H9 (cell line): ENCODE data around the gene UBASH3A. TPM values are rescaled to one million over a fixed set of nuclear protein-coding genes. Genes with fewer than 3 reads are reported as not detected.
A peak's percentile ranks its signal among the peaks of the same experiment; 100 is the strongest.

Experiments used
- DNase-seq: peaks from one replicate; pipeline ENCODE4 v3.0.0-alpha.2; 2017
- H2AFZ ChIP-seq: one replicate; pipeline ENCODE4 v1.6.1; 2013; ENCODE audit warnings: mild to moderate bottlenecking, low read length, control low read depth, moderate library complexity
- H2AK5ac ChIP-seq: 2 replicates; pipeline ENCODE4 v1.6.1; 2013; ENCODE audit warnings: low read length, control low read depth, mixed read lengths; ENCODE audit not compliant: insufficient read length
- H2BK120ac ChIP-seq: one replicate; pipeline ENCODE4 v1.6.1; 2013; ENCODE audit warnings: low read depth, mild to moderate bottlenecking, low read length, control low read depth, inconsistent platforms; ENCODE audit not compliant: poor library complexity, severe bottlenecking
- H2BK12ac ChIP-seq: 2 replicates; pipeline ENCODE4 v1.6.1; 2013; ENCODE audit warnings: low read length, control low read depth, mixed read lengths, low read depth; ENCODE audit not compliant: insufficient read length
- H2BK15ac ChIP-seq: 2 replicates; pipeline ENCODE4 v1.6.1; 2013; ENCODE audit warnings: low read depth, low read length, control low read depth
- H2BK20ac ChIP-seq: one replicate; pipeline ENCODE4 v1.6.1; 2013; ENCODE audit warnings: low read depth, mild to moderate bottlenecking, low read length, control low read depth, inconsistent platforms; ENCODE audit not compliant: poor library complexity, severe bottlenecking
- H2BK5ac ChIP-seq: 2 replicates; pipeline ENCODE4 v1.6.1; 2013; ENCODE audit warnings: low read length, control low read depth, mixed read lengths; ENCODE audit not compliant: insufficient read length
- H3K14ac ChIP-seq: 2 replicates; pipeline ENCODE4 v1.6.1; 2013; ENCODE audit warnings: low read length, control low read depth; ENCODE audit not compliant: insufficient read depth
- H3K18ac ChIP-seq: 2 replicates; pipeline ENCODE4 v1.6.1; 2013; ENCODE audit warnings: low read depth, mild to moderate bottlenecking, mixed read lengths, low read length, control low read depth; ENCODE audit not compliant: insufficient read length
- H3K23ac ChIP-seq: 2 replicates; pipeline ENCODE4 v1.6.1; 2013; ENCODE audit warnings: low read length, control low read depth, mixed read lengths, low read depth; ENCODE audit not compliant: insufficient read length
- H3K23me2 ChIP-seq: 2 replicates; pipeline ENCODE4 v1.6.1; 2013; ENCODE audit warnings: low read depth, mild to moderate bottlenecking, mixed read lengths, low read length, control low read depth; ENCODE audit not compliant: insufficient read length, poor library complexity, severe bottlenecking
- H3K27ac ChIP-seq: 2 replicates; pipeline ENCODE4 v1.5.1; 2013; ENCODE audit warnings: low read length, control low read depth, mixed read lengths, low read depth; ENCODE audit not compliant: insufficient read length
- H3K27me3 ChIP-seq: 2 replicates; pipeline ENCODE4 v1.6.1; 2013; ENCODE audit warnings: low read length, control low read depth, inconsistent platforms; ENCODE audit not compliant: insufficient read depth
- H3K4ac ChIP-seq: 2 replicates; pipeline ENCODE4 v1.6.1; 2013; ENCODE audit warnings: low read depth, mild to moderate bottlenecking, control low read depth, inconsistent platforms, low read length, moderate library complexity
- H3K4me1 ChIP-seq: 2 replicates; pipeline ENCODE4 v1.6.1; 2013; ENCODE audit warnings: low read length, control low read depth, inconsistent platforms; ENCODE audit not compliant: insufficient read depth
- H3K4me2 ChIP-seq: 2 replicates; pipeline ENCODE4 v1.6.1; 2013; ENCODE audit warnings: low read length, control low read depth, mixed read lengths; ENCODE audit not compliant: insufficient read length, insufficient read depth
- H3K56ac ChIP-seq: 2 replicates; pipeline ENCODE4 v1.6.1; 2013; ENCODE audit warnings: low read depth, mild to moderate bottlenecking, mixed read lengths, low read length, control low read depth; ENCODE audit not compliant: insufficient read length
- H3K79me1 ChIP-seq: 2 replicates; pipeline ENCODE4 v1.6.1; 2013; ENCODE audit warnings: low read depth, mild to moderate bottlenecking, moderate library complexity, low read length, control low read depth, inconsistent platforms; ENCODE audit not compliant: insufficient read depth, poor library complexity, severe bottlenecking
- H3K79me2 ChIP-seq: 2 replicates; pipeline ENCODE4 v1.6.1; 2013; ENCODE audit warnings: low read length, control low read depth, inconsistent platforms; ENCODE audit not compliant: insufficient read depth
- H3K9ac ChIP-seq: 2 replicates; pipeline ENCODE4 v1.6.1; 2013; ENCODE audit warnings: low read length, control low read depth, mixed read lengths; ENCODE audit not compliant: insufficient read length; ENCODE audit errors: extremely low read depth
- H3K9me3 ChIP-seq: one replicate; pipeline ENCODE4 v1.6.1; 2013; ENCODE audit warnings: low read depth, low read length, inconsistent platforms; ENCODE audit not compliant: control insufficient read depth
- H3T11ph ChIP-seq: one replicate; pipeline ENCODE4 v1.6.1; 2013; ENCODE audit warnings: mild to moderate bottlenecking, low read length, control low read depth, inconsistent platforms
- H4K20me1 ChIP-seq: one replicate; pipeline ENCODE4 v1.6.1; 2013; ENCODE audit not compliant: control insufficient read depth, insufficient read length, insufficient read depth
- H4K5ac ChIP-seq: 2 replicates; pipeline ENCODE4 v1.6.1; 2013; ENCODE audit warnings: low read depth, mild to moderate bottlenecking, mixed read lengths, low read length, control low read depth; ENCODE audit not compliant: insufficient read length
- H4K8ac ChIP-seq: replicated peaks from 2 replicates; pipeline ENCODE4 v1.6.1; 2013; ENCODE audit warnings: low read length, control low read depth, mixed read lengths, low read depth; ENCODE audit not compliant: insufficient read length
- H4K91ac ChIP-seq: 2 replicates; pipeline ENCODE4 v1.6.1; 2013; ENCODE audit warnings: low read depth, mild to moderate bottlenecking, moderate library complexity, mixed read lengths, low read length, control low read depth; ENCODE audit not compliant: insufficient read length
- H3K27ac Mint-ChIP-seq, 3 experiments: 2 replicates in 2 of 3; 3 replicates in 1 of 3; pipeline ENCODE4 v1.8.0; 2020 to 2021; ENCODE audit warnings: mixed read lengths in 3 of 3, mild to moderate bottlenecking in 1 of 3, moderate library complexity in 1 of 3
- H3K27me3 Mint-ChIP-seq: 2 replicates; pipeline ENCODE4 v1.8.0; 2021; ENCODE audit warnings: low read depth, mild to moderate bottlenecking, moderate library complexity, mixed read lengths
- H3K36me3 Mint-ChIP-seq, 3 experiments: 2 replicates in 2 of 3; 3 replicates in 1 of 3; pipeline ENCODE4 v1.8.0; 2020 to 2021; ENCODE audit warnings: low read depth in 3 of 3, mixed read lengths in 3 of 3; ENCODE audit not compliant: insufficient read depth in 1 of 3
- H3K4me1 Mint-ChIP-seq, 2 experiments: 2 replicates each; pipeline ENCODE4 v1.8.0; 2020; ENCODE audit warnings: mixed read lengths in 2 of 2
- H3K4me3 Mint-ChIP-seq, 2 experiments: 2 replicates in 1 of 2; 3 replicates in 1 of 2; pipeline ENCODE4 v1.8.0; 2020 to 2021; ENCODE audit warnings: mild to moderate bottlenecking in 2 of 2, mixed read lengths in 2 of 2, moderate library complexity in 1 of 2
- H3K9me3 Mint-ChIP-seq, 2 experiments: 2 replicates in 1 of 2; 3 replicates in 1 of 2; pipeline ENCODE4 v1.8.0; 2020; ENCODE audit warnings: mild to moderate bottlenecking in 2 of 2, mixed read lengths in 2 of 2, moderate library complexity in 1 of 2
- WGBS: extraction: QIAGEN DNeasy Blood & Tissue Kit; methylation state at CpG from one replicate; pipeline ENCODE4 v1.1.7; 2013; ENCODE audit warnings: missing lambda C conversion rate, low lambda C conversion rate, mixed read lengths; ENCODE audit not compliant: insufficient read length; ENCODE audit errors: extremely low coverage; 5-methylcytosine and 5-hydroxymethylcytosine counted together
- total RNA-seq: library from RNA; stranded (reverse); gene quantifications from 2 replicates; pipeline ENCODE4 v1.2.1, GENCODE V29; 2021
- TF ChIP-seq, protein P1 (sequence below): fragments of 200-600 bp; sonication (generic); conservative IDR thresholded peaks from 3 replicates; pipeline ENCODE4 v1.8.0; 2021; ENCODE audit warnings: antibody characterized with exemption, mild to moderate bottlenecking

UBASH3A gene
- total RNA-seq, 1 experiment from 2014 or later: not detected

DNA sequence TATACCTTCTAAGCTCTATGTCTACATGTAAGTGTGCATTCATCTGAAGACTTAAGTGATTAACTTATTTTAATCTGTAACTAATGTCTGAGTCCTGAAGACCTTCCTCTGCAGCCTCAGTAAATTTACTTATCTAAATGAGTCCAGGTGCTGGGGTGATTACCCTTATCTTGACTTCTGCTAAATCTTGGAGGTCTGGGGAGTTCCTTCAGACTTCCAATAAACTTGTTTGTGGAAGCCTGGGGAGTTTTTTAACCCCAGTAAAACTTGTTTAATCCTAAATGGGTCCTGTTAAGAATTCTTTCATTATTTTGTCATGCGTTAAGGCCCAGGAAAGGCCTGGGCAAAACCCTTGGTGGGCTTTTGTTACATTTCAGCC, 55.4 kb downstream of the UBASH3A start:
- H4K8ac ChIP-seq: no peak overlapping the region

More for the DNA sequence above, 55.4 kb downstream of the UBASH3A start:
- no peak overlapping the region for H2AFZ ChIP-seq
- no peaks in the 10 kb centered on the region for H3K23me2 ChIP-seq
- H3K18ac ChIP-seq: no peak overlapping the region
- H3K23ac ChIP-seq: no peak overlapping the region
- TF ChIP-seq, protein P1, sequence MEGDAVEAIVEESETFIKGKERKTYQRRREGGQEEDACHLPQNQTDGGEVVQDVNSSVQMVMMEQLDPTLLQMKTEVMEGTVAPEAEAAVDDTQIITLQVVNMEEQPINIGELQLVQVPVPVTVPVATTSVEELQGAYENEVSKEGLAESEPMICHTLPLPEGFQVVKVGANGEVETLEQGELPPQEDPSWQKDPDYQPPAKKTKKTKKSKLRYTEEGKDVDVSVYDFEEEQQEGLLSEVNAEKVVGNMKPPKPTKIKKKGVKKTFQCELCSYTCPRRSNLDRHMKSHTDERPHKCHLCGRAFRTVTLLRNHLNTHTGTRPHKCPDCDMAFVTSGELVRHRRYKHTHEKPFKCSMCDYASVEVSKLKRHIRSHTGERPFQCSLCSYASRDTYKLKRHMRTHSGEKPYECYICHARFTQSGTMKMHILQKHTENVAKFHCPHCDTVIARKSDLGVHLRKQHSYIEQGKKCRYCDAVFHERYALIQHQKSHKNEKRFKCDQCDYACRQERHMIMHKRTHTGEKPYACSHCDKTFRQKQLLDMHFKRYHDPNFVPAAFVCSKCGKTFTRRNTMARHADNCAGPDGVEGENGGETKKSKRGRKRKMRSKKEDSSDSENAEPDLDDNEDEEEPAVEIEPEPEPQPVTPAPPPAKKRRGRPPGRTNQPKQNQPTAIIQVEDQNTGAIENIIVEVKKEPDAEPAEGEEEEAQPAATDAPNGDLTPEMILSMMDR: no peak
- H3K9me3 ChIP-seq: no peaks in the 10 kb centered on the region
- H2BK120ac ChIP-seq: no peak overlapping the region
- H2BK20ac ChIP-seq: no peak overlapping the region
- Mint-ChIP-seq H3K27ac (0 out of 7 replicates have a peak overlapping the region, but pooled peaks of 1 of the 3 experiments have one; percentile 28), H3K9me3 (peaks cover 6 to 8% of the 10 kb centered on the region in 2 experiments; a peak in 4 of 5 replicates), H3K27me3 (peaks cover 11% of the 10 kb centered on the region), H3K36me3 (peaks cover 0 to 2% (median 0%) of the 10 kb centered on the region in 3 experiments; a peak in 2 of 7 replicates), H3K4me3 (no peak overlapping the region), H3K4me1 (peaks cover 46 to 52% of the 10 kb centered on the region in 2 experiments)
- no peak overlapping the region for H3K4ac ChIP-seq
- H4K91ac ChIP-seq: no peak overlapping the region
- no peak overlapping the region for H3K27ac ChIP-seq
- H3K4me2 ChIP-seq: no peak overlapping the region
- no peak overlapping the region for H3K9ac ChIP-seq
- no peak overlapping the region for H3T11ph ChIP-seq
- H3K79me1 ChIP-seq: no peaks in the 10 kb centered on the region
- no peak overlapping the region for H2BK12ac ChIP-seq
- H4K5ac ChIP-seq: no peak overlapping the region
- H3K56ac ChIP-seq: no peak overlapping the region
- no peaks in the 10 kb centered on the region for H3K79me2 ChIP-seq
- no peak overlapping the region for H2AK5ac ChIP-seq
- no peaks in the 10 kb centered on the region; the same call in 1 of the 2 replicates for H3K4me1 ChIP-seq
- DNase-seq: no peak
- H2BK5ac ChIP-seq: no peak overlapping the region
- no peak overlapping the region for H3K14ac ChIP-seq
- no peak overlapping the region for H2BK15ac ChIP-seq
- H3K27me3 ChIP-seq: no peaks in the 10 kb centered on the region
- WGBS: no CpG with 5 or more reads among the region's 1 CpG
- H4K20me1 ChIP-seq: no peaks in the 10 kb centered on the region
